ENCODE results near the gene HDAC11. TPM values are rescaled to one million over a fixed set of nuclear protein-coding genes. Genes with fewer than 3 reads are reported as not detected.
"Not testable (repeated sequence)": the region's sequence is repeated elsewhere in the genome, so short reads cannot be mapped to it uniquely, and the experiment has no call there.

HDAC11 gene, protein sequence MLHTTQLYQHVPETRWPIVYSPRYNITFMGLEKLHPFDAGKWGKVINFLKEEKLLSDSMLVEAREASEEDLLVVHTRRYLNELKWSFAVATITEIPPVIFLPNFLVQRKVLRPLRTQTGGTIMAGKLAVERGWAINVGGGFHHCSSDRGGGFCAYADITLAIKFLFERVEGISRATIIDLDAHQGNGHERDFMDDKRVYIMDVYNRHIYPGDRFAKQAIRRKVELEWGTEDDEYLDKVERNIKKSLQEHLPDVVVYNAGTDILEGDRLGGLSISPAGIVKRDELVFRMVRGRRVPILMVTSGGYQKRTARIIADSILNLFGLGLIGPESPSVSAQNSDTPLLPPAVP
- 0.90 and 0.96 TPM in 2 replicates for total RNA-seq

DNA sequence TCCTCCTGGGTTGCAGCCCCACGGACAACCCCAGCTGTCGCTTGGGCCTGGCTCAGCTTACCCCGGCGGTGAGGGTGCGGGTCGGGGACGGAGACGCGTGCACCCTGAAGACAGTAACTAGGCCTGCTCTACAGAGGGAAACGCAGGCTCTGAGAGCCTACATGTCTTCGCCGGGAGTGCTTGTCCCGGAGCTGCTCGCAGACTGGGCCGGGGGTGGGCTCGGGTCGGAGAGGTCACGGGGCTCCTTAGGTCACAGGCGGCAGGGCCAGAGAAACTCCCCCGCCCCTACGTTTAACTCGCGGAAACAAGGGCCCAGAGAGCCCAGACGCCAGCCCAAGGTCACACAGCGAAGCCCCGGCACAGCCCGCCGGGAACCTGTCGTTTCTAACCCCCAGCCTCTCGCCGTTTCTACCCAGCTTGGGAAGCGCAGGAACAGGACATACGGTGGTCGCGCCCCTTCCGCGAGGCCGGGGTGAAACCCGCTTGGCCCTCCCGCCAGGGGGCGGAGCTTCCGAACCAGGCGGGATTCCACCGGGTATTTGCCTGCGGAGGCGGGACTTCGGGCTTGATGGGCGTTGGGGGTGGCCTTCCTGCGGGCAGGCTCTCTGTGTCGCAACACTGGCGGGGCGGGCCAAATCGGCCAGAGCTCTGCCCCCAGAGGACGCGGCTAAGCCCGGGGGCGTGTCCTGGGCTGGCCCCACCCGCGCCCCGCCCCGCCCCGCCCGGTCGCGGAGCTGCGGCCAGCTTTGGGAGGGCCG lies at the start of gene HDAC11:
HDAC11 (plus strand) TSS at position 725 of the 758 bp plus-strand sequence. CDS start 42 bp downstream, outside the sequence.
- intact Hi-C loops (cut with micrococcal nuclease), result loop anchor here (1.0 to 10.0 kb wide), 12 partner anchors 28 to 1469 kb away; partner anchors contain the start of genes LSM3, SLC6A6, TMEM43 and XPC

DNA sequence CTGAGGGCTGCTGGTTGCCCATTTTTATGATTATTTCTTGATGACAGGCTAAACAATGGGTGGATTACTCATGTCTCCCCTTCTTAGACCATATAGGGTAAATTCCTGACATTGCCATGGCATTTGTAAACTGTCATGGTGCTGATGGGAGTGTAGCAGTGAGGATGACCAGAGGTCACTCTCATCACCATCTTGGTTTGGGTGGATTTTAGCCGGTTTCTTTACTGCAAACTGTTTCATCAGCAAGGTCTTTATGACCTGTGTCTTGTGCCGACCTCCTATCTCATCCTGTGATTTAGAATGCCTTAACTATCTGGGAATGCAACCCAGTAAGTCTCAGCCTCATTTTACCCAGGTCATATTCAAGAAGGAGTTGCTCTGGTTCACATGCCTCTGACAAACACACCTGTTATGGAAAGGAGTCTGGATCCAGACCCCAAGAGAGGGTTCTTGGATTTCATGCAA lies 49.7 kb upstream of the HDAC11 start:
- intact Hi-C loops (cut with micrococcal nuclease), result not testable (repeated sequence)

DNA sequence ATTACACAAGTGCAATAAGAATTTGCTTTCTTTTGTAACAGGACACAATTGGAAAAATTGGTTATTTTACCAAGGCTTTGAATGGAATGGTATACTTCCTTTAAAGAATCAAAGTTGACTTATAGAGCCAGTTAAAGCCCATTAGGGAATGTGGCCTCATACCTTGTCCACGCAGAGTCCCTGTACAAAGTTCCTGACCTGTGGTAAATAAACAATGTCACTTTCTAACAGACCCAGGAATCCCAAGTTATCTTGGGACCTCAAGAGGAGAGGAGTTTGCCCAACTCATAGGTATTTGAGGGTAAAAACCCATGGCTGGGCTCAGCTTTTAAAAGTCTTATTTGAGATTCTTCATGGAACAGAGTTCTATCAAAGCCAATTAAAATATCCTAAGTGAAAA lies 48.0 kb upstream of the HDAC11 start:
- intact Hi-C loops (cut with micrococcal nuclease), result no loop called here

DNA sequence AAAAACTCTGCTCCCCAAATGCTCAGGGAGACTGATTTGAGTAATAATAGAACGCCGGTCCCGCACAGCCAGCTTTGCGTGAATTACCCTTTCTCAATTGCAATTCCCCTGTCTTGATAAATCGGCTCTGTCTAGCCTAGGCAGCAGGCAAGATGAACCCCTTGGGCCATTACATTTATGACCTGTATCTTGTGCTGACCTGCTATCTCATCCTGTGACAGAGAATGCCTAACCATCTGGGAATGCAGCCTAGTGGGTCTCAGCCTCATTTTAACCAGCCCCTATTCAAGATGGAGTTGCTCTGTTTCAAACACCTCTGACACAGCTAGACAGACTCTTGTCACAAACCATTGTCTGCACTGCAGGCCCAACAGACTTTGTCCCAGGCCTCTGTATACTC lies 46.2 kb upstream of the HDAC11 start:
- intact Hi-C loops (cut with micrococcal nuclease), result no loop called here

DNA sequence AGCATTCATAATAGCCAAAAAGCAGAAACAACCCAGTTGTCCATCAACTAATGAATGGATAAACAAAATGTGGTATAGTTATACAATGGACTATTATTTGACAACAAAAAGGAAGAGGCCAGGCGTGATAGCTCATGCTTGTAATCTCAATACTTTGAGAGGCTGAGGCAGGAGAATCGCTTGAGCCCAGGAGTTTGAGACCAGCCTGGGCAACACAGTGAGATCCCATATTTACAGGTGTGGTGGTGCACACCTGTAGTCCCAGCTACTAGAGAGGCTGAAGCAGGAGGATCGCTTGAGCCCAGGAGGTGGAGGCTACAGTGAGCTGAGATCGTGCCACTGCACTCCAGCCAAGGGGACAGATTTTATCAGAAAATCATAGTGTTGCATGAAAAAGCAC lies 43.9 kb upstream of the HDAC11 start:
- intact Hi-C loops (cut with micrococcal nuclease), result not testable (repeated sequence)

DNA sequence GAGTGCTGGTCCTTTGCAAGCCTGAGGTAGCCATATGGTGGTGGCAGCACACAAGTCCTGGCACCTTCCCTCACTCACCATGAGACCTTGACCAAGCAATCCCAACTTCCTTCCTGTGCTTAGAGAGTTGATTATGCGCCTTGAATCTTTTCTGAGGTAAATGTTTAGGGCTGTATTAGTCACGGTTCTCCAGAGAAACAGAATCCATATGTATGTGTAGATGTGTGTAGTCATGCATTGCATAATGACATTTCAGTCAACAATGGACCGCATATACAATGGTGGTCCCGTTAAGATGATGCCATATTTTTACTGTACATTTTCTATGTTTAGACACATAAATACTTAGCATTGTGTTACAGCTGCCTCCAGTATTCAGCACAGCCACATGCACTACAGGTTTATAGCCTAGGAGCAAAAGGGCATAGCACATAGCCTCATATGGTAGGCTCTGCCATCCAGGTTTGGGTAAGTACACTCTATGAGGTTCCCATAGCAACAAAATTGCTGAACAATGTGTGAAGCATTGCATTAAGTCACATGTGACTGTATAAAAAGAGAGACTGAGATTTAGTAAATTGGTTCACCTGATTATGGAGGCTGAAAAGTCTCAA lies 39.8 kb upstream of the HDAC11 start:
- intact Hi-C loops (cut with micrococcal nuclease), result no loop called here

DNA sequence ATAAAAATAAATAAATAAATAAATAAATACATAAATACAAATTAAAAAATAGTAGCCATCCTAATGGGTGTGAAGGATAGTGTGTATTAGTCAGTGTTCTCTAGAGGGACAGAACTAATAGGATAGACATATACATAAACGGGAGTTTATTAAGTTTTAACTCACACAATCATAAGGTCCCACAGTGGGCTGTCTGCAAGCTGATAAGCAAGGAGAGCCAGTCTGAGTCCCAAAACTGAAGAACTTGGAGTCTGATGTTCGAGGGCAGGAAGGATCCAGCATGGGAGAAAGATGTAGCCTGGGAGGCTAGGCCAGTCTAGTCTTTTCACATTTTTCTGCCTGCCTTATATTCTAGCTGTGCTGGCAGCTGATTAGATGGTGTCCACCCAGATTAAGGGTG lies 37.2 kb upstream of the HDAC11 start:
- intact Hi-C loops (cut with micrococcal nuclease), result not testable (repeated sequence)

DNA sequence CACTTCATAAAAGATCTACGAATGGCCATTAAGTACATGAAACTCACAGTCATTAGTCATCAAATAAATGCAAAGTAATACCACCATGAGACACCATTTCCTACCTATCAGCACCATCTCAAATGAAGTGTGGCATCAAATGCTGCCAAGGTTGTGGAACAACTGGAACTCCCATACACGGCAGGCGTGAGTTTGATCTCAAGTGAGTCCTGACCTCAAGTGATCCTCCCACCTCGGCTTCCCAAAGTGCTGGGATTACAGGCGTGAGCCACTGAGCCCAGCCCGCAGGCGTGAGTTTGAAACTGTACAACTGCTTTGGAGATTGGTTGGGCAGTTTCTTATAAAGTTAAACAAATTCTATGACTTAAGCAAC lies 28.8 kb upstream of the HDAC11 start:
- intact Hi-C loops (cut with micrococcal nuclease), result loop anchor here (1.0 to 10.0 kb wide), 10 partner anchors 10 to 1494 kb away; partner anchors contain the start of genes HDAC11, IQSEC1, NR2C2 and RAF1

DNA sequence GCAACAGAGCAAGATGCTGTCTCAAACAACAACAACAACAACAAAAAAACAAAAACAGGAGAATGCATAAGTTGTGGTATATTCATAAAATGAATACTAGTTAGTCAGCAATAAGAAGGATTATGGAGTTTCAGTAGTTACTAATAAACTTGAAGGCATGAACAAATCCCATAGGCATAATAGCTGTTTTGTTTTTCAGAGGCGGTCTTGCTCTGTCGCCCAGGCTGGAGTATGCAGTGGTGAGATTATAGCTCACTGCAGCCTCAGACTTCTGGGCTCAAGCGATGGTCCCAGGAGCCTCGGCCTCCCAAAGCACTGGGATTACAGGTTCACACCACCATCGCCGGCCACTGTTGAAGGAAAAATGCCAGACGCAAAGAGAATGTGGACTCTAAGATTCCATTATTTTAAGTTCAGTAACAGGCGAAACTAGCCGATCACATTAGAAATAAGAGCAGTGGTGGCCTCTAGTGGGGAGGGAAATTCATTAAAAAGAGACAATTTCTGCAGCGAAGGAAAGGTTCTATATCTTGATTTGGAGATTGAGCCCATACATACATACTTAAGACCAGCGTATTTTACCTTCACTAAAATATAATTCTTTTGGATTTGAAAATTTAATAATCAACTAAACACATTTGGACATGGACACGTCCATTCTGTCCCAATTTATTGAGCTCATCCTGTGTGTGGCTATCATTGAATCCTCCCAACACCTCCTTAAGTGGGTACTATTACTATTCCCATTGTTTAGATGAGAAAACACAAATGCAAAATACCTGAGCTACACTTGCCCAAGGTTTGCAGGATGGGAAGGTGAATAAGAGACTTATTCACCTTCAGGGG lies 27.4 kb upstream of the HDAC11 start:
- intact Hi-C loops (cut with micrococcal nuclease), result loop anchor here (1.0 to 10.0 kb wide), 7 partner anchors 61 to 1492 kb away; partner anchors contain the start of gene NR2C2

DNA sequence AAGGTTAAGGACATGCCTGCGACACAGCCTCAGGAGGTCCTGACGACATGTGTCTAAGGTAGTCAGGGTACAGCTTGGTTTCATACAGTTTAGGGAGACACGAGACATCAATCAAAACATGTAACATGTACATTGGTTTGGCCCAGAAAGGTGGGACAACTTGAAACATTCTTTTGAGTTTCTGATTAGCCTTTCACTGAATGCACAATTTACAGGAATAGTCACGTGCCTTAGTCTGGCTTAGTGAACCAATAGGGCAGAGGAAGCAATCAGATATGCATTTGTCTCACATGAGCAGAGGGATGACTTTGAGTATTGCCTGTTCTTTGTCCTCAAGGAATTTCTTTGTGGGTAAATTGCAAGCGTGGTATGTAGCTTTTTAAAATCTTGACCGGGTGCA lies 24.5 kb upstream of the HDAC11 start:
- intact Hi-C loops (cut with micrococcal nuclease), result loop anchor here (10.0 kb wide), 2 partner anchors 441 to 1489 kb away; partner anchors contain the start of gene NR2C2

DNA sequence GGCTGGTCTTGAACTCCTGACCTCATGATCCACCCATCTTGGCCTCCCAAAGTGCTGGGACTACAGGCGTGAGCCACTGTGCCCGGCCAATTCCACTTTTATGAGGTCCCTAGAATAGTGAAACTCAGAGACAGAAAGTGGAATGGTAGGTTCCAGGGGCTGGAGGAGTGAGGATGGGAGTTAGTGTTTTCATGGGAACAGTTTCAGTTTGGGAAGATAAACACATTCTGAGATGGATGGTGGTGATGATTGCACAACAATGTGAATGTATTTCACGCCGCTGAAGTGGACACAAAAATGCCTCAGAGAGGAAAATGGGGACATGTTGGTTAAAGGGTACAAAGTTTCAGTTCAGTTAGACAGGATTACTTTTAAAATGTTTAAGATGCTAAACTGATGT lies 22.5 kb upstream of the HDAC11 start:
- intact Hi-C loops (cut with micrococcal nuclease), result loop anchor here (10.0 kb wide), 2 partner anchors 443 to 1487 kb away; partner anchors contain the start of gene NR2C2

DNA sequence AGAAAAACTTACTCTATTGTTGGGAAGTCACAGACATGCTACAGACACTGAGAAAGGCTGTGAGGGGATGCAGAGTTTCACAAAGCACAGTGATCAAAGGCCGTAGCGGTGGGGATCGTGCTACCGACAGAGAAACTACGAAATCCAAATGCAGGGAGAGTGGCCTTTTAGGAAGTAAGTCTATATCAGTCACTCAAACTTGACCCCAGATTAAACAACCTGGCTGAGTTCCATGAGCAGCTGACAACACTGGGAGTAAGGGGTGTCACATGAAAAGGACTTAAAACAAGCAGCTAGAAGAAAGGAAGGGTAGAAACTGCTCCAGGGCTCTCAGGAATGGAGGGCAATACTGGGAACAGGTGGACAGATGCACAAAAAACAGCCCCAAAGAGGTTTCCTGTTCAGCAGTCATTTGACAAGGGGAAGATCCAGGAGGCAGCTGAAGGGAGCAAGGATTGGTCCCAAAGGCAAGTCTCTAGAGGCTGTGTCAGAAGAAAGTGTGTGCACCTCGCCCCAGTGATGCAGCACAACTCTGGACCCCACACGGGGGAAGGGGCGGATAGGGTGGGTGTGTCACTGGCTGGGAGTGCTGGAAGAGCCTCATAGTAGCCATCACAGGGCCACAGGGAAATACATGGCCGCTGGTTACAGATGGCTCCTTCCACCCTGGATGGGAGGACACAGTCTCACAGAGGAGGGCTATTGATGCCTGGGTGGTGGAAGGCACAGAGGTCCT lies 20.3 kb upstream of the HDAC11 start:
- intact Hi-C loops (cut with micrococcal nuclease), result loop anchor here (10.0 kb wide), 2 partner anchors 445 to 1485 kb away; partner anchors contain the start of gene NR2C2

DNA sequence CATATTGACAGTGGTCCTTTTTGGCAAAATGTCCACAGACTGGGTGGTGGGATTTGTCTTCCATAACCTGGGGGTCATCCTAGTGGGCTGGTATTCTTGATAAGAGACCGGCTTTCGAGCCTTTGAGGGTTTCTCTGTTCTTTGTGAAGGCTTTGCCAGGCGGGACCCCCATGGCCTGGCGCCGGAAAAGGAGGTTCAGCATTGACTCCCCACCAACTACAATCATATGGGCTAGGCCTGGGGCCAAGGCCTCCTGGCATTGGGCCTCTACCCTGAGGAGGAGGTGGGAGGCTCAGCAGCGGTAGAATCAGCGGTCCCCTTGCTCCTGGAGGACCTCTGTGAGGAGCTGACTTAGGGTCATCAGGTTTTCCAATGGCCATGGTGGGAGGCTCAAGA lies 19.8 kb upstream of the HDAC11 start:
- intact Hi-C loops (cut with micrococcal nuclease), result no loop called here

DNA sequence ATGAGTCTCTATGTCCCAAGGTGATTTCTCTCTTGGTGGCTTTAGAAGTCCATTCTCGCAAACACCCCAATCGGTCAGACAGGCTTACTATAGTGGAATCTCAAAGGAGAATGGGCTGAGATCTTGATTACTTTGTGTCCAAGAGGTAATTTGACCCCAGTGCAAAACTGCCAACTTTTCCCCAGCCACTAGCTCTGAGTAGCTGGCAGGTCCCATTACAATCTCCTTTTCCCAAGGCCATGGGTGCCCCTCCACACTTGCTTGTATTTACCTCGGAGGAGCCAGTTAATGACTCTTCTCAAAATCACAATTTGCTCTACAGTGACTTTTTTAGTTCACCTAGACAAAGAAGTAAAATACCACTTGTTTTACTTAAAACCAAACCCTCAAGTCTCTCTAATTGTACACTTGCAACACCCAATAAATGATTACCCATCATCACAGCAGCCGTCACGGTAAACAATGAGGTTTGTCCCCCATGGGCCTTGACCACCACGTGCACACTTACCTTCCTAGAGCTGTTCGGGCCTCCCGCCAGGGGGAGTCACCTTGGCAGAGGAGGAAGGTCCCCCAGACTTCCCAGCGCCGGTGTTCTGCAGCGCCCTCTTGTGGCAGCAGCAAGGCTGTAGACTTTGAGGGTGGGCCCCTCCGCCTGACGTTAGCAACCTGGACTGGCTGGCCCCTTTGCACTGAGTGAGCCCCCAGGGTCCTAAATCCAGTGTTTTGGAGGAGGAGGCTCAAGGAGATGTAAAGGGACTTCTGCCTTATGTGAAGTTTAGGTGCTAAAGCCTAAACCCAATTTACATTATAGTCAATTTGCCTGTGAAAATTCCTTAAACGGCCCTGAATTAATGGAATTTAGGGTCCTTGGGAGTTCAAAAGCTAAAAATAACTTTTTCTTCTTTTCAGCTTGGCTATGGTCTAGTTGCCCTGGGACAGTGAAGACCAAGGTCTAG lies 18.7 kb upstream of the HDAC11 start:
- intact Hi-C loops (cut with micrococcal nuclease), result loop anchor here (1.0 kb wide), 4 partner anchors 10 to 369 kb away; no protein-coding TSS in a partner anchor

DNA sequence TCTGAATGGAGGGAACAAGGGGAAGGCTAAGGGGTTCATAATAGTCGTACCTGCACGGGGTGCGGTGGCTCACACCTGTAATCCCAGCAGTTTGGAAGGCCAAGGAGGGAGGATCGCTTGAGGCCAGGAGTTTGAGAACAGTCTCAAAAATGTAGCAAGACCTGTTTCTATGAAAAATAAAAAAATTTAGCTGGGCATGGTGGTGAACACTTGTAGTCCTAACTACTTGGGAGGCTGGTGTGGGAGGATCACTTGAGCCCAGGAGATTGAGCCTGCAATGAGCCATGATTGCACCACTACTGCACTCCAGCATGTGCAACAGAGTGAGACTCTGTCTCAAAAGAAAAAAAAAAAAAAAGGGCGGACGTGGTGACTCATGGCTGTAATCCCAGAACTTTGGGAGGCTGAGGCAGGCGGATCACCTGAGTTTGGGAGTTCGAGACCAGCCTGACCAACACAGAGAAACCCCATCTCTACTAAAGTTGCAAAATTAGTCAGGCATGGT lies 17.9 kb upstream of the HDAC11 start:
- intact Hi-C loops (cut with micrococcal nuclease), result no loop called here

DNA sequence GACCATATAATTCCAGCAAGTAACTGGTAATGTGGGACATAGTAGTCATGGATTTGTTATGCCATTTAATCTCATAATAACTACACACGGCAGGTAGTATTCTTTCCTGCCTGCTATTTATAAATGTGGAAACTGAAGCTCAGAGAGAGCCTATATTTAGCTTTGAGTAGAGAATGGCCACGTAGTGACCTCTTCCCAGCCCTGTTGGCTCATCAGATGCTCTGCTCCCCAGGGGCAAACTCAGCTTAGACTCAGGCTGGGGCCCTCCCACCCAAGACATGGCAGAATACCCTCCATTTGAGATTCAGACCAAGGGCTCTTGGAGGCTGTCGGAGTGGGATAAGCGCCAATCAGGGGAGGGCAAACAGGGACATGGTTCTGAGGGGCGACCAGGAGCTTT lies 17.3 kb upstream of the HDAC11 start:
- intact Hi-C loops (cut with micrococcal nuclease), result no loop called here

DNA sequence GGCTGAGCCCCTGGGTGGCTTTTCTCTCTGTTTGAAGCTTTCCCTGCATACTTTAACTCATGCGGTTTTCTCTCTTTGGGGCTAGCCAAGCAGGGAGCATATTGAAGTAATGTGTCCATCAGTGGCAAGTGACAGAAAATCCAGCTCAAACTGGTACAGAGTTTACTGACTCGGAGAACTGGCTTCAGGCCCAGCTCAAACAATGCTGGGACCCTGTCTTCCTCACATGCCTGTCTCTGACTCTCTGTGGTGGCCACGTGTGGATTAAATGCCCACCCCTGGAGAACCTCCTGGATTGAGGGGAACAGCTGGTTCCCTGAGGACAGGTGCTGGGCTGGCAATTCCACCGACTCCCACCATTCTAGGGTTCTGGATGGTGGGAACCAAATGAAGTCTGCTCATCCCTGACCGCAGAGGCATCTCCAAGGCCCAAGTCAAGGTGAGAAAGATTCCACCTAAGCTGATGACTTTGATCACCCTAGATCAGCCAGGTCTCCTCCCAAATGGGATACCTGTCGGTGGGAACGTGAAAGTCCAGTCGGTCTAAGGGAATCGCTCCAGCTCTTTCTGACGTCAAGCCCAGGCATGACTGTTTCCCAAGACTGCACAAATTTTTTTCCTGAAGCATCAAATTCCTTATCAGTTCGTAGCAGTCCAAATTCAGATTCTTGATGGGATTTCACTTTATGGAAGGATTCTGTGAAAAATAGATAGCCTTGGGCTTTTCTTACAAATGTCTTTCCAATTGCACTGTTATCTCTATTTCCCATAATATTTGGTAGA lies 16.3 kb upstream of the HDAC11 start:
- intact Hi-C loops (cut with micrococcal nuclease), result no loop called here

All from T-helper 1 cell treated with Interleukin-12 subunit alpha and Interleukin-12 subunit beta and Interleukin-4 antibody, amounts not matched to agents 30 ng/mL and 1 ng/mL, for 36 hours (primary cell).